ENCODE data around the gene HS1BP3. TPM values are rescaled to one million over a fixed set of nuclear protein-coding genes. Genes with fewer than 3 reads are reported as not detected.
A peak's percentile ranks its signal among the peaks of the same experiment; 100 is the strongest.

Gene HS1BP3
- total and polyA plus RNA-seq, 8 donors = 13.8 to 105 (median 23.3) TPM

DNA sequence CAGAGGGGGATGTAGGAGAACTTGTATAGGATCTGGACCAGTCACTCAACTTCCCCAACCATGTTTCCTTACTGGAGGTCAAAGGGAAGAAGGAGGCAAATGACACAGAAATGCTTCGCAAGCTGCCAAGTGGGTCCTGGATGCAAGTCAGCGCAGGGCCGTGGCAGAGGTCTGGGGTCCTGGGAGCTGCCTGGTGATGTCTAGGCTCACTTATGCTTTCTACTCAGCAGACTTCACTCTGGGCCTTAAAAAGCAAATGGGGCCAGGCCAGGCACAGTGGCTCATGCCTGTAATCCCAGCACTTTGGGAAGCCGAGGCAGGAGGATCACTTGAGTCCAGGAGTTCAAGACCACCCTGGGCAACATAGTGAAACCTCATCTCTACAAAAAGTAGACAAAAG, 19.9 kb downstream of the HS1BP3 start:
- Histone ChIP-seq H3K4me1 (peaks cover 41 to 71% (median 55%) of the 10 kb centered on the region in 4 donors), H3K27ac (peak overlapping the region in 2 of 5 donors; percentile 86 to 91), H3K9me3 (no peaks in the 10 kb centered on the region), H3K27me3 (no peaks in the 10 kb centered on the region), H3K4me3 (no peak overlapping the region), H3K36me3 (peaks cover 0 to 32% (median 18%) of the 10 kb centered on the region in 4 donors)
- TF ChIP-seq, protein P1, sequence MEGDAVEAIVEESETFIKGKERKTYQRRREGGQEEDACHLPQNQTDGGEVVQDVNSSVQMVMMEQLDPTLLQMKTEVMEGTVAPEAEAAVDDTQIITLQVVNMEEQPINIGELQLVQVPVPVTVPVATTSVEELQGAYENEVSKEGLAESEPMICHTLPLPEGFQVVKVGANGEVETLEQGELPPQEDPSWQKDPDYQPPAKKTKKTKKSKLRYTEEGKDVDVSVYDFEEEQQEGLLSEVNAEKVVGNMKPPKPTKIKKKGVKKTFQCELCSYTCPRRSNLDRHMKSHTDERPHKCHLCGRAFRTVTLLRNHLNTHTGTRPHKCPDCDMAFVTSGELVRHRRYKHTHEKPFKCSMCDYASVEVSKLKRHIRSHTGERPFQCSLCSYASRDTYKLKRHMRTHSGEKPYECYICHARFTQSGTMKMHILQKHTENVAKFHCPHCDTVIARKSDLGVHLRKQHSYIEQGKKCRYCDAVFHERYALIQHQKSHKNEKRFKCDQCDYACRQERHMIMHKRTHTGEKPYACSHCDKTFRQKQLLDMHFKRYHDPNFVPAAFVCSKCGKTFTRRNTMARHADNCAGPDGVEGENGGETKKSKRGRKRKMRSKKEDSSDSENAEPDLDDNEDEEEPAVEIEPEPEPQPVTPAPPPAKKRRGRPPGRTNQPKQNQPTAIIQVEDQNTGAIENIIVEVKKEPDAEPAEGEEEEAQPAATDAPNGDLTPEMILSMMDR (IDR thresholded peaks at IDR 0.05) = no peak
- TF ChIP-seq POLR2A (IDR thresholded peaks at IDR 0.05) = no peak
- no peak for TF ChIP-seq EP300 (IDR thresholded peaks at IDR 0.05)
- no peak for TF ChIP-seq POLR2AphosphoS5 (IDR thresholded peaks at IDR 0.05)
- 89 to 98% (median 97%) methylated on average over 4 of the region's 4 CpGs for WGBS, 5 donors
- DNase-seq = no peak
- intact Hi-C loops (cut with DNase I; ENCODE audit: low total_unique reads) = no loop called here

GRCh38 chr2:20629581-20630171, 21.2 kb downstream of the HS1BP3 start:
- peaks cover 0 to 36% (median 20%) of the 10 kb centered on the region in 4 donors for H3K36me3 ChIP-seq
- TF ChIP-seq POLR2A (IDR thresholded peaks at IDR 0.05) = no peak
- TF ChIP-seq POLR2AphosphoS5 (IDR thresholded peaks at IDR 0.05) = peak in 1 of 3 donors; percentile 11
- 79 to 91% (median 85%) methylated on average over 2 to 12 of the region's 12 CpGs for WGBS, 5 donors
- no peaks in the 10 kb centered on the region for H3K27me3 ChIP-seq
- H3K4me1 ChIP-seq = peaks cover 36 to 69% (median 54%) of the 10 kb centered on the region in 4 donors
- intact Hi-C loops (cut with DNase I; ENCODE audit: low total_unique reads) = no loop called here
- peak overlapping the region in 1 of 5 donors; percentile 17 for H3K27ac ChIP-seq
- DNase-seq = peak in 1 of 2 donors; percentile 60
- H3K9me3 ChIP-seq = no peaks in the 10 kb centered on the region
- no peak overlapping the region for H3K4me3 ChIP-seq

GRCh38 chr2:20629181-20629580, 21.7 kb downstream of the HS1BP3 start:
- H3K4me3 ChIP-seq = no peak overlapping the region
- H3K4me1 ChIP-seq = peaks cover 31 to 66% (median 50%) of the 10 kb centered on the region in 4 donors
- TF ChIP-seq POLR2AphosphoS5 (IDR thresholded peaks at IDR 0.05) = no peak
- TF ChIP-seq, protein P1 (IDR thresholded peaks at IDR 0.05) = no peak
- no peak for TF ChIP-seq POLR2A (IDR thresholded peaks at IDR 0.05)
- no peak overlapping the region for H3K27ac ChIP-seq
- H3K36me3 ChIP-seq = peaks cover 5 to 41% (median 25%) of the 10 kb centered on the region in 4 donors
- H3K9me3 ChIP-seq = no peaks in the 10 kb centered on the region
- no peak for DNase-seq
- intact Hi-C loops (cut with DNase I; ENCODE audit: low total_unique reads) = no loop called here
- 85 to 92% (median 88%) methylated on average over 6 of the region's 6 CpGs for WGBS, 5 donors
- no peaks in the 10 kb centered on the region for H3K27me3 ChIP-seq

GRCh38 chr2:20627712-20628380, 23.1 kb downstream of the HS1BP3 start:
- TF ChIP-seq POLR2AphosphoS5 (IDR thresholded peaks at IDR 0.05) (no peak), POLR2A (IDR thresholded peaks at IDR 0.05) (no peak), EP300 (IDR thresholded peaks at IDR 0.05) (no peak)
- TF ChIP-seq, protein P1 (IDR thresholded peaks at IDR 0.05) = no peak
- intact Hi-C loops (cut with DNase I; ENCODE audit: low total_unique reads) = no loop called here
- Histone ChIP-seq H3K4me3 (no peak overlapping the region), H3K4me1 (peaks cover 19 to 53% (median 39%) of the 10 kb centered on the region in 4 donors), H3K27me3 (no peaks in the 10 kb centered on the region), H3K27ac (peak overlapping the region in 4 of 5 donors; percentile 73 to 97 (median 79)), H3K36me3 (peaks cover 18 to 54% (median 38%) of the 10 kb centered on the region in 4 donors), H3K9me3 (no peaks in the 10 kb centered on the region)
- DNase-seq = no peak
- WGBS, 5 donors = 86 to 92% (median 91%) methylated on average over 14 to 16 of the region's 16 CpGs
